ENCODE data around the gene LIN28B. TPM values are rescaled to one million over a fixed set of nuclear protein-coding genes. Genes with fewer than 3 reads are reported as not detected.
"Not testable (repeated sequence)": the region's sequence is repeated elsewhere in the genome, so short reads cannot be mapped to it uniquely, and the experiment has no call there.

Gene LIN28B
- total RNA-seq, 1 donor from 2014 or later: 35.2 TPM

DNA sequence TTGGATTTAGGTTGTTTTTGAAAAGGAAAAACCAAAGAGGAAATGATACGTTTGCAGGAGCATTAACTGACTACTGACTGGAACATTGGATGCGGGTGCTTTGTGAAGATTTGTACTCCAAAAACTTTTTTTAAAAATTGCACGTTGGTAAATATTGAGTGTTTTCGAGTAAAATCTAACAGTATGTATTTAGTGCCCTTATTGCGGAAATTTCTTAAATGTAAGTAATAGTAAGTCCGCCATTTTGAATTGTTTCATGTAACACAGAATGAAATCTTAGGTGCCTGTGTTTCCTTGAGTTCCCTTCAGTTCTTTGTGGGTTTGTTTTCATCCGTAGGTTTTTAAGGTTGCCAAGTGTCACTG is 15.2 kb upstream of the LIN28B start:
- Mint-ChIP-seq H3K27ac (peak overlapping the region; percentile 98), H3K4me1 (ENCODE audit: low read depth) (peaks cover 9% of the 10 kb centered on the region), H3K4me3 (ENCODE audit: low read depth) (peak overlapping the region; percentile 97), H3K36me3 (ENCODE audit: insufficient read depth) (no peaks in the 10 kb centered on the region), H3K9me3 (ENCODE audit: low read depth) (no peaks in the 10 kb centered on the region), H3K27me3 (no peaks in the 10 kb centered on the region)
- DNase-seq (ENCODE audit: low spot score, unreplicated experiment): no peak
- TF ChIP-seq, protein P1, sequence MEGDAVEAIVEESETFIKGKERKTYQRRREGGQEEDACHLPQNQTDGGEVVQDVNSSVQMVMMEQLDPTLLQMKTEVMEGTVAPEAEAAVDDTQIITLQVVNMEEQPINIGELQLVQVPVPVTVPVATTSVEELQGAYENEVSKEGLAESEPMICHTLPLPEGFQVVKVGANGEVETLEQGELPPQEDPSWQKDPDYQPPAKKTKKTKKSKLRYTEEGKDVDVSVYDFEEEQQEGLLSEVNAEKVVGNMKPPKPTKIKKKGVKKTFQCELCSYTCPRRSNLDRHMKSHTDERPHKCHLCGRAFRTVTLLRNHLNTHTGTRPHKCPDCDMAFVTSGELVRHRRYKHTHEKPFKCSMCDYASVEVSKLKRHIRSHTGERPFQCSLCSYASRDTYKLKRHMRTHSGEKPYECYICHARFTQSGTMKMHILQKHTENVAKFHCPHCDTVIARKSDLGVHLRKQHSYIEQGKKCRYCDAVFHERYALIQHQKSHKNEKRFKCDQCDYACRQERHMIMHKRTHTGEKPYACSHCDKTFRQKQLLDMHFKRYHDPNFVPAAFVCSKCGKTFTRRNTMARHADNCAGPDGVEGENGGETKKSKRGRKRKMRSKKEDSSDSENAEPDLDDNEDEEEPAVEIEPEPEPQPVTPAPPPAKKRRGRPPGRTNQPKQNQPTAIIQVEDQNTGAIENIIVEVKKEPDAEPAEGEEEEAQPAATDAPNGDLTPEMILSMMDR (IDR thresholded peaks at IDR 0.05; ENCODE audit: unreplicated experiment): no peak

DNA sequence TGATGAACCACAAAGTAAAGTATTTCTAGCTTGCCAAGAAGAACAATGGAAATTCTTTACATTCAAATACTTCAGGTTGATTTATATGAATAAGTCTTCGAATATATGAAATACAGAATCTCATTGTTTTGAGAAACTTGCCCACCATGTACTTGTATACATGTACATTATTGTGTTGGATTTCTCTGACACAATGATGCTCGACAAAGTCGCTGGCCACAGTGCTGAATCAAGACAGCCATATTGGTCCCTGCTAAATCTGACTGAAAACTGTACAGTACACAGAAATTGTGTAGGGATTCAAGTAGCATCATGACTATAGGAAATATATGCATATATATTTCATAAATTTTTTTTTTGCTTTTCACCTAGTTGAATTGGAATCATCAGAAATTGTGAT is 13.1 kb upstream of the LIN28B start:
- H3K27me3 Mint-ChIP-seq: no peaks in the 10 kb centered on the region
- H3K27ac Mint-ChIP-seq: no peak overlapping the region
- peaks cover 9% of the 10 kb centered on the region for H3K4me1 Mint-ChIP-seq (ENCODE audit: low read depth)
- no peak for DNase-seq (ENCODE audit: low spot score, unreplicated experiment)
- H3K9me3 Mint-ChIP-seq (ENCODE audit: low read depth): no peaks in the 10 kb centered on the region
- H3K4me3 Mint-ChIP-seq (ENCODE audit: low read depth): no peak overlapping the region
- TF ChIP-seq, protein P1 (IDR thresholded peaks at IDR 0.05; ENCODE audit: unreplicated experiment): no peak
- no peaks in the 10 kb centered on the region for H3K36me3 Mint-ChIP-seq (ENCODE audit: insufficient read depth)

- Mint-ChIP-seq H3K36me3 (ENCODE audit: insufficient read depth) (no peaks in the 10 kb centered on the region), H3K4me1 (ENCODE audit: low read depth) (peaks cover 12% of the 10 kb centered on the region), H3K9me3 (ENCODE audit: low read depth) (no peaks in the 10 kb centered on the region), H3K27ac (no peak overlapping the region), H3K4me3 (ENCODE audit: low read depth) (no peak overlapping the region), H3K27me3 (no peaks in the 10 kb centered on the region)
- TF ChIP-seq, protein P1 (IDR thresholded peaks at IDR 0.05; ENCODE audit: unreplicated experiment): no peak
- no peak for DNase-seq (ENCODE audit: low spot score, unreplicated experiment)
These were observed 7.7 kb upstream of the LIN28B start for GRCh38 chr6:104949206-104949605.

- Mint-ChIP-seq H3K36me3 (ENCODE audit: insufficient read depth) (no peaks in the 10 kb centered on the region), H3K27me3 (no peaks in the 10 kb centered on the region), H3K4me1 (ENCODE audit: low read depth) (peaks cover 29% of the 10 kb centered on the region), H3K9me3 (ENCODE audit: low read depth) (no peaks in the 10 kb centered on the region), H3K27ac (no peak overlapping the region), H3K4me3 (ENCODE audit: low read depth) (peak overlapping the region; percentile 24)
- TF ChIP-seq, protein P1 (IDR thresholded peaks at IDR 0.05; ENCODE audit: unreplicated experiment): no peak
- DNase-seq (ENCODE audit: low spot score, unreplicated experiment): no peak
These were observed 5.2 kb upstream of the LIN28B start for GRCh38 chr6:104951677-104952076.

- H3K27me3 Mint-ChIP-seq: no peaks in the 10 kb centered on the region
- peaks cover 30% of the 10 kb centered on the region for H3K4me1 Mint-ChIP-seq (ENCODE audit: low read depth)
- DNase-seq (ENCODE audit: low spot score, unreplicated experiment): no peak
- H3K4me3 Mint-ChIP-seq (ENCODE audit: low read depth): peak overlapping the region; percentile 80
- H3K36me3 Mint-ChIP-seq (ENCODE audit: insufficient read depth): no peaks in the 10 kb centered on the region
- no peaks in the 10 kb centered on the region for H3K9me3 Mint-ChIP-seq (ENCODE audit: low read depth)
- peak overlapping the region; percentile 97 for H3K27ac Mint-ChIP-seq
- TF ChIP-seq, protein P1 (IDR thresholded peaks at IDR 0.05; ENCODE audit: unreplicated experiment): no peak
These were observed 4.0 kb upstream of the LIN28B start for GRCh38 chr6:104952911-104953399.

- H3K4me1 Mint-ChIP-seq (ENCODE audit: low read depth): peaks cover 30% of the 10 kb centered on the region
- H3K27me3 Mint-ChIP-seq: not testable (repeated sequence)
These were observed 3.3 kb upstream of the LIN28B start for GRCh38 chr6:104953400-104954189.

More at GRCh38 chr6:104953400-104954189, 3.3 kb upstream of the LIN28B start:
- DNase-seq (ENCODE audit: low spot score, unreplicated experiment): peak; percentile 50
- H3K9me3 Mint-ChIP-seq (ENCODE audit: low read depth); H3K36me3 Mint-ChIP-seq (ENCODE audit: insufficient read depth): not testable (repeated sequence)
- Mint-ChIP-seq H3K4me3 (ENCODE audit: low read depth) (peak overlapping the region; percentile 80), H3K27ac (peak overlapping the region; percentile 97)

Measured in progenitor cell of endocrine pancreas (in vitro differentiated cells).